BE2C (cell line): ENCODE measurements around the gene SNURF. TPM values are rescaled to one million over a fixed set of nuclear protein-coding genes. Genes with fewer than 3 reads are reported as not detected.
A peak's percentile ranks its signal among the peaks of the same experiment; 100 is the strongest.
"Not testable (repeated sequence)": the region's sequence is repeated elsewhere in the genome, so short reads cannot be mapped to it uniquely, and the experiment has no call there.

Experiments used
- DNase-seq: peaks from one replicate; pipeline ENCODE4 v3.0.0-alpha.2; 2020
- H3K27me3 ChIP-seq: fragments of 250-450 bp; sonication (Bioruptor Pico); 2 replicates; pipeline ENCODE4 v1.5.1; 2020; ENCODE audit warnings: mild to moderate bottlenecking
- H3K36me3 ChIP-seq: fragments of 250-450 bp; sonication (Bioruptor Pico); 2 replicates; pipeline ENCODE4 v1.5.1; 2020; ENCODE audit warnings: mild to moderate bottlenecking
- H3K4me1 ChIP-seq: fragments of 250-450 bp; sonication (Bioruptor Pico); 2 replicates; pipeline ENCODE4 v1.5.1; 2020
- H3K4me3 ChIP-seq: 2 replicates; pipeline ENCODE4 v1.5.1; 2011; ENCODE audit warnings: low read depth, low read length
- H3K9me3 ChIP-seq: fragments of 250-450 bp; sonication (Bioruptor Pico); 2 replicates; pipeline ENCODE4 v1.5.1; 2020
- polyA plus RNA-seq: library from polyadenylated mRNA; unstranded; fragments of >200 nt; gene quantifications from one replicate; pipeline ENCODE4 v1.2.1, GENCODE V29; 2012; ENCODE audit warnings: low read depth, missing spikeins; ENCODE audit not compliant: insufficient read length, insufficient read depth
- TF ChIP-seq, protein P1 (sequence below): IDR thresholded peaks from 2 replicates; pipeline ENCODE4 v1.5.1; 2012; ENCODE audit warnings: mild to moderate bottlenecking, low read depth, low read length

SNURF gene, protein sequence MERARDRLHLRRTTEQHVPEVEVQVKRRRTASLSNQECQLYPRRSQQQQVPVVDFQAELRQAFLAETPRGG
- 201 TPM for polyA plus RNA-seq

DNA sequence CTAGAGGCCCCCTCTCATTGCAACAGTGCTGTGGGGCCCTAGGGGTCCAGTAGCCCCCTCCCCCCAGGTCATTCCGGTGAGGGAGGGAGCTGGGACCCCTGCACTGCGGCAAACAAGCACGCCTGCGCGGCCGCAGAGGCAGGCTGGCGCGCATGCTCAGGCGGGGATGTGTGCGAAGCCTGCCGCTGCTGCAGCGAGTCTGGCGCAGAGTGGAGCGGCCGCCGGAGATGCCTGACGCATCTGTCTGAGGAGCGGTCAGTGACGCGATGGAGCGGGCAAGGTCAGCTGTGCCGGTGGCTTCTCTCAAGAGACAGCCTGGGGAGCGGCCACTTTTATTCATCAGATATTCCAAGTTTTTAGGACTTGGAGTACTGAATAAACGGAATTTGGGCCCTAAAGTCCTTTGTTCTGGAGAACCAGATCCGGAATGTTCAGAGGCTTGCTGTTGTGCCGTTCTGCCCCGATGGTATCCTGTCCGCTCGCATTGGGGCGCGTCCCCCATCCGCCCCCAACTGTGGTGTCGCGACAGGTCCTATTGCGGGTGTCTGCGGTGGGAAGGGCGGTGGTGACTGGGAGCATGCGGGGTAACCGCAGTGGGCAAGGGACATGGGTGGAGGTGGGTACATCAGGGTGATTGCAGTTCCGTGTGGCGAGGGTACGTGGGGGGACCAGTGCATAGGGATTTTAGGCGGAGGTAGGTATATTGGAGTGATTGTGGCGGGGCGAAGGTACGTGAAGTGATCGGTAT is at the start of gene SNURF, which contains the start of gene SNRPN:
Gene SNURF, plus strand, starts transcription at position 205 of the 748 bp plus-strand sequence. Its CDS starts 62 bp downstream, at position 267.
Gene SNRPN, plus strand, starts transcription at position 205 of the 748 bp plus-strand sequence. CDS start 19,467 bp downstream, outside the sequence.
- Histone ChIP-seq H3K27me3 (no peaks in the 10 kb centered on the region), H3K36me3 (no peaks in the 10 kb centered on the region; the same call in 1 of the 2 replicates), H3K9me3 (no peaks in the 10 kb centered on the region), H3K4me1 (no peaks in the 10 kb centered on the region), H3K4me3 (peak within 1 kb of the TSS; percentile 87)
- peak; percentile 82 for DNase-seq
- TF ChIP-seq, protein P1, sequence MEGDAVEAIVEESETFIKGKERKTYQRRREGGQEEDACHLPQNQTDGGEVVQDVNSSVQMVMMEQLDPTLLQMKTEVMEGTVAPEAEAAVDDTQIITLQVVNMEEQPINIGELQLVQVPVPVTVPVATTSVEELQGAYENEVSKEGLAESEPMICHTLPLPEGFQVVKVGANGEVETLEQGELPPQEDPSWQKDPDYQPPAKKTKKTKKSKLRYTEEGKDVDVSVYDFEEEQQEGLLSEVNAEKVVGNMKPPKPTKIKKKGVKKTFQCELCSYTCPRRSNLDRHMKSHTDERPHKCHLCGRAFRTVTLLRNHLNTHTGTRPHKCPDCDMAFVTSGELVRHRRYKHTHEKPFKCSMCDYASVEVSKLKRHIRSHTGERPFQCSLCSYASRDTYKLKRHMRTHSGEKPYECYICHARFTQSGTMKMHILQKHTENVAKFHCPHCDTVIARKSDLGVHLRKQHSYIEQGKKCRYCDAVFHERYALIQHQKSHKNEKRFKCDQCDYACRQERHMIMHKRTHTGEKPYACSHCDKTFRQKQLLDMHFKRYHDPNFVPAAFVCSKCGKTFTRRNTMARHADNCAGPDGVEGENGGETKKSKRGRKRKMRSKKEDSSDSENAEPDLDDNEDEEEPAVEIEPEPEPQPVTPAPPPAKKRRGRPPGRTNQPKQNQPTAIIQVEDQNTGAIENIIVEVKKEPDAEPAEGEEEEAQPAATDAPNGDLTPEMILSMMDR, result no peak

DNA sequence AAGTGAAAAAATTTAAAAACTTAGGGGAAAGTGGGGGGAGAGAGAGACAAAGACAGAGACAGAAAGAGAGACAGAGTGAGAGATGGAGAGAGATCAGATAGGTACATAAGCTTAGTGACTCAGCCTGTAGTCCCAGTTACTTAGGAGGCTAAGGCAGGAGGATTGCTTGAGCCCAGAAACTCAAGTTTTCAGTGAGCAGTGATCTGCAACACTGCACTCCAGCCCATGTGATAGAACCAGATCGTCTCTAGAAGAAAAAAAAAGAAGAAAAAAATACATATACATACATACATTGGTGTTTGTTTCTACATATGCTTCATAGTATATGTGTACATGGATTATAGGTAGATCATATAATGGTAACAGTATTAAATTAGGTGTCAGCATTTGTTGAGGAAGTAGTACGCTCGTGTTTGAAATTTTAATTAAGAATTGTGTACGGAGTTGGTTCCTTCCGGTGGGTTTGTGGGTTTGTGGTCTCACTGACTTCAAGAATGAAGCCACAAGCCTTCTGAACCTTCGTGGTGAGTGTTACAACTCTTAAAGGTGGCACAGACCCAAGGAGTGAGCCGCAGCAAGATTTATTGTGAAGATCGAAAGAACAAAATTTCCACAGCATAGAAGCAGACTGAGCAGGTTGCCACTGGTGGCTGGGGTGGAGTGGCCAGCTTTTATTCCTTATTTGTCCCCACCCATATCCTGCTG is 38.3 kb upstream of the SNURF start:
- TF ChIP-seq, protein P1, result no peak
- DNase-seq, result no peak
- no peaks in the 10 kb centered on the region for H3K4me1 ChIP-seq
- H3K36me3 ChIP-seq, result no peaks in the 10 kb centered on the region
- no peaks in the 10 kb centered on the region for H3K27me3 ChIP-seq
- H3K9me3 ChIP-seq, result no peaks in the 10 kb centered on the region
- no peak overlapping the region for H3K4me3 ChIP-seq

DNA sequence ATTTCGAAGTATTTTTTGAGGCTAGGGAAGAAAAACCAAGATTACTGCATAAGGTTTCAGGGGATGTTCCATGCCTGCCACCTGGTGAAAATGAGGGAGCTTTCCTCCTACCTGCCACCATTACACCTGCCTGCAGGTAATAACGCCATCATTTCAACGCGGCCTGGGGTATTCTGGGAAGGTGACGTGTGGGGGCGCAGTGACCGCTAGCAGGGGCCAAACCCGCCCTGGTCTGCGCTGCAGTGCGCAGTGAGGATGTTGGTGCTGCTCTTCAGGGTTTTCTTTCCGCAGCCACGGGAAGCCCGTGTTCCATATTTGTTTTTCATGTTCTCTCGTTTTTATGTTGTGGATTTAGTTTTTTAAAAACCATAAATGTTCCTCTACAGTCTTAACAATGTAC is 37.4 kb upstream of the SNURF start:
- H3K4me1 ChIP-seq, result no peaks in the 10 kb centered on the region
- no peak overlapping the region for H3K4me3 ChIP-seq
- TF ChIP-seq, protein P1, result no peak
- no peaks in the 10 kb centered on the region for H3K36me3 ChIP-seq
- DNase-seq, result no peak
- no peaks in the 10 kb centered on the region for H3K9me3 ChIP-seq
- no peaks in the 10 kb centered on the region for H3K27me3 ChIP-seq

DNA sequence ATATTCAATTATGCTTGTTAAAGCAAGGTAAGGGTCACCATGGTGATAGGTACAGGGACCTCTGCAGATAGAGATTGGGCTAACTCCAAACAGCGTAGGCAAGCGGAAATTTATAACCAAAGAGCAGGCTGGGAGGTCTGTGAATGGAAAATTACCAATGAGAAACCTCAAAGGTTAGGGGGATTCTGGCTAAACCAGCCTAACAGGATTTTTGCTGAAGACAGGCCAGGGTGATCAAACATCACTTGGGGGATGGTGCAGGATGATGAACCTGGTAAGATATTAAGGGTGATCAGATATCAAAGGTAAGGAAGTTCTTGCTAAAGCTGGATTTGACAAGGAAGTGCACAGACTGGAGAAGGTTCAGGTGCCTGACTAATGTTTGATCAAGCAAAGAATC is 35.3 kb upstream of the SNURF start:
- Histone ChIP-seq H3K4me1 (no peaks in the 10 kb centered on the region), H3K4me3 (no peak overlapping the region), H3K27me3 (no peaks in the 10 kb centered on the region), H3K36me3 (no peaks in the 10 kb centered on the region), H3K9me3 (no peaks in the 10 kb centered on the region)
- TF ChIP-seq, protein P1, result no peak
- no peak for DNase-seq

DNA sequence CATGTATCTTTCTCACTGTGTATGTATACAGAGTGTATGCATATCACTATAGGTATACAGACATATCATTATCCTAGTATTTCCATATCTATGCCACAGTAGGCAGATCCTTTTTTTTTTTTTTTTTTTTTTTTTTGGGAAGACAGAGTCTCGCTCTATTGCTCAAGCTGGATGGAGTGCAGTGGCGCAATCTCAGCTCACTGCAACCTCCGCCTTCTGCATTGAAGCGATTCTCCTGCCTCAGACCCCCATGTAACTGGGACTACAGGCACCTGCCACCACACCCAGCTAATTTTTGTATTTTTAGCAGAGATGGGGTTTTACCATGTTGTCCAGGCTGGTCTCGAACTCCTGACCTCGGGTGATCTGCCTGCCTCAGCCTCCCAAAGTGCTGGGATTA is 32.0 kb upstream of the SNURF start:
- not testable (repeated sequence) for H3K4me3 ChIP-seq, H3K36me3 ChIP-seq, H3K4me1 ChIP-seq, H3K27me3 ChIP-seq, DNase-seq, H3K9me3 ChIP-seq

DNA sequence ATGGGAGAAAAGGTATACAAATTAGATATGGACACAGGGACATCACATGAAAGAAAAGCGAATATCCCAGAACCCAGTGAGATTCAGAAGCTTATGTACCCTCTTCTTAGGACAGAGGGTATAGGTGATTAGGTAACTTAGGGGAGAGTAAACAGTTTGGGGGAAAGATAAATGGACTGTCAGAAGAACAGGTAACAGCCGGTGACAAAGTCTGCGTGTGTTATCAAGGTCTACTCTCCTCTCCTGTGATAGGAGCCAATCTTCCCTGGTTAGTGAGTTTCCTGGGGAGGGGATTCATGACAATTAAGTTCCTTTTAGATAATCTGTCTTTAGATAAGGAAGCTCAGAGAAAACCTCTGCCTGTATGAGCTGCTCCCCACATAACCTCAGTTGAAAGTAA is 30.6 kb upstream of the SNURF start:
- H3K36me3 ChIP-seq, result no peaks in the 10 kb centered on the region
- TF ChIP-seq, protein P1, result no peak
- no peaks in the 10 kb centered on the region for H3K4me1 ChIP-seq
- no peak for DNase-seq
- no peaks in the 10 kb centered on the region for H3K9me3 ChIP-seq
- no peak overlapping the region for H3K4me3 ChIP-seq
- H3K27me3 ChIP-seq, result no peaks in the 10 kb centered on the region
